Spleen (tissue), 11 donors: ENCODE data around the gene AKT1S1. TPM values are rescaled to one million over a fixed set of nuclear protein-coding genes. Genes with fewer than 3 reads are reported as not detected.

Source experiments
- DNase-seq: peaks from one replicate; pipeline ENCODE4 v3.0.0-alpha.2; 2020
- H3K27ac ChIP-seq, 8 donors: fragments of 200-600 bp; sonication (generic) in 7 of 8; 1 replicate in 4 of 8; 2 replicates in 4 of 8; pipeline versions ENCODE4 v1.5.0 to v1.8.0; 2016 to 2021; ENCODE audit warnings: inconsistent platforms in 4 of 8, mild to moderate bottlenecking in 4 of 8, moderate library complexity in 1 of 8
- H3K27me3 ChIP-seq, 7 donors: fragments of 200-600 bp; sonication (generic) in 6 of 7; replicated peaks in 1 of 7; 1 replicate in 4 of 7; 2 replicates in 3 of 7; pipeline versions ENCODE4 v1.5.0 to v1.8.0; 2016 to 2021; ENCODE audit warnings: inconsistent platforms in 3 of 7, mild to moderate bottlenecking in 1 of 7
- H3K36me3 ChIP-seq, 6 donors: fragments of 200-600 bp; sonication (generic) in 5 of 6; 1 replicate in 4 of 6; 2 replicates in 2 of 6; pipeline versions ENCODE4 v1.5.0 to v1.8.0; 2016 to 2021; ENCODE audit warnings: inconsistent platforms in 2 of 6
- H3K4me1 ChIP-seq, 6 donors: fragments of 200-600 bp; sonication (generic) in 5 of 6; 1 replicate in 3 of 6; 2 replicates in 3 of 6; pipeline versions ENCODE4 v1.5.0 to v1.8.0; 2016 to 2021; ENCODE audit warnings: inconsistent platforms in 3 of 6
- H3K4me3 ChIP-seq, 8 donors: fragments of 200-600 bp; sonication (generic) in 7 of 8; 1 replicate in 4 of 8; 2 replicates in 4 of 8; pipeline versions ENCODE4 v1.5.0 to v1.8.0; 2016 to 2021; ENCODE audit warnings: inconsistent platforms in 4 of 8, mild to moderate bottlenecking in 4 of 8, moderate library complexity in 2 of 8
- H3K9me3 ChIP-seq, 8 donors: fragments of 200-600 bp; sonication (generic) in 7 of 8; 1 replicate in 4 of 8; 2 replicates in 4 of 8; pipeline versions ENCODE4 v1.5.0 to v1.8.0; 2016 to 2021; ENCODE audit warnings: inconsistent platforms in 4 of 8
- POLR2A ChIP-seq, 3 donors: fragments of 450-650 bp; IDR thresholded peaks; one replicate each; pipeline ENCODE4 v1.5.1; 2017; ENCODE audit warnings: antibody characterized with exemption in 3 of 3, mild to moderate bottlenecking in 1 of 3
- POLR2AphosphoS5 ChIP-seq, 3 donors: sonication (generic); formaldehyde crosslinking; IDR thresholded peaks; one replicate each; pipeline ENCODE4 v1.5.1; 2017; ENCODE audit warnings: antibody characterized with exemption in 3 of 3
- WGBS, 5 donors: extraction: QIAGEN DNeasy Blood & Tissue Kit in 3 of 5; methylation state at CpG; one replicate each; pipeline versions ENCODE4 v1.1.5 to v1.1.7; 2013 to 2018; 5-methylcytosine and 5-hydroxymethylcytosine counted together
- intact Hi-C: fragments of 100-400 bp; cut with DNase I; formaldehyde crosslinking; loops from one replicate; pipeline ENCODE4 v1.15.0; 2023; ENCODE audit warnings: low total_unique reads
- polyA plus RNA-seq, 3 donors: library from polyadenylated mRNA; stranded (reverse); fragments of 200-250 nt; gene quantifications; one replicate each; pipeline ENCODE4 v1.2.1, GENCODE V29; 2013
- total RNA-seq, 7 donors: library from RNA; depleted of rRNA in 3 of 7; stranded (reverse); fragments of >200 nt in 3 of 7; fragmentation: NEBNext Ultra II Directional in 4 of 7; extraction: Animal tissue kit (Norgen Biotek cat#: 25700) in 4 of 7; gene quantifications; one replicate each; pipeline versions ENCODE4 v1.1.0 to v1.2.1, GENCODE V29; 2016 to 2021
- TF ChIP-seq, protein P1 (sequence below), 11 experiments: fragments of 200-600 bp in 7 of 11; fragments of 450-650 bp in 4 of 11; sonication (generic) in 4 of 11; IDR thresholded peaks in 8 of 11; conservative IDR thresholded peaks in 3 of 11; 1 replicate in 7 of 11; 2 replicates in 4 of 11; pipeline versions ENCODE4 v1.4.0 to v1.8.0; 2016 to 2021; ENCODE audit warnings: antibody characterized with exemption in 11 of 11, inconsistent platforms in 4 of 11, mild to moderate bottlenecking in 1 of 11
- donor health status: healthy with polysubstance abuse.
- donor health status: DM: no; HTN: no; CAD: no; lungs with moderate emphysema.
- donor health status: DM: no; HTN: no; CAD: no.
- donor health status: Bipolar disorder and iron deficiency.
- donor health status: healthy.
- donor health status: DM: no; HTN: no; CAD: no.
- donor health status: DM: yes; HTN: yes; CAD: no.

Gene AKT1S1
- total and polyA plus RNA-seq, 10 donors: 8.7 to 27.8 (median 17.0) TPM

DNA sequence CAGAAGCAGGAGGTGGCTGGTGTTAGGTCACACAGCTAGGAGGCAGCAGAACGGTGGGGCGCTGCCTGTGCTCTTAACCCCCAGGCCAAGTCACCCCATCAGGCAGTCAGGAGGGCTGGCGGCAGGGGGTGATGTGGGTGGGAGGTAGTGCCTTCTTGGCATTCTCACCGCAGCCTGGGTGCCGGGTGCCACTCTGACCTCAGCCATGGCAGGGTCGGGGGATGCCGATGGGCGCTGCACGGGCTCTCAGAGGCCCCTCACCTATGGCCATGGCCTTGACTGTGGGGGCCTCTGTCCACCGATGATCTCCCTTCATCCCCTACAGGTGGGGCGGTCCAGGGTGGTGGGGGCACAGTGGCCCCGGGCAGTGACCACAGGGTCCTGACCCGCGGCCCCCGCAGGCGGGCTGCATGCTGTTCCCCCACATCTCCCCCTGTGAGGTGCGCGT, 20.6 kb downstream of the AKT1S1 start:
- Histone ChIP-seq H3K9me3 (no peaks in the 10 kb centered on the region), H3K27me3 (peaks cover 0 to 5% (median 0%) of the 10 kb centered on the region in 7 donors), H3K27ac (peak overlapping the region in 2 of 8 donors; percentile 13 to 47), H3K4me3 (no peak overlapping the region), H3K4me1 (peaks cover 14 to 85% (median 42%) of the 10 kb centered on the region in 6 donors), H3K36me3 (peaks cover 0 to 75% (median 70%) of the 10 kb centered on the region in 6 donors)
- no peak for DNase-seq
- 90 to 96% (median 90%) methylated on average over 11 to 18 of the region's 18 CpGs for WGBS, 5 donors
- intact Hi-C loops: no loop called here
- peak in 1 of 3 donors; percentile 5 for TF ChIP-seq POLR2AphosphoS5 (IDR thresholded peaks at IDR 0.05)
- TF ChIP-seq, protein P1, sequence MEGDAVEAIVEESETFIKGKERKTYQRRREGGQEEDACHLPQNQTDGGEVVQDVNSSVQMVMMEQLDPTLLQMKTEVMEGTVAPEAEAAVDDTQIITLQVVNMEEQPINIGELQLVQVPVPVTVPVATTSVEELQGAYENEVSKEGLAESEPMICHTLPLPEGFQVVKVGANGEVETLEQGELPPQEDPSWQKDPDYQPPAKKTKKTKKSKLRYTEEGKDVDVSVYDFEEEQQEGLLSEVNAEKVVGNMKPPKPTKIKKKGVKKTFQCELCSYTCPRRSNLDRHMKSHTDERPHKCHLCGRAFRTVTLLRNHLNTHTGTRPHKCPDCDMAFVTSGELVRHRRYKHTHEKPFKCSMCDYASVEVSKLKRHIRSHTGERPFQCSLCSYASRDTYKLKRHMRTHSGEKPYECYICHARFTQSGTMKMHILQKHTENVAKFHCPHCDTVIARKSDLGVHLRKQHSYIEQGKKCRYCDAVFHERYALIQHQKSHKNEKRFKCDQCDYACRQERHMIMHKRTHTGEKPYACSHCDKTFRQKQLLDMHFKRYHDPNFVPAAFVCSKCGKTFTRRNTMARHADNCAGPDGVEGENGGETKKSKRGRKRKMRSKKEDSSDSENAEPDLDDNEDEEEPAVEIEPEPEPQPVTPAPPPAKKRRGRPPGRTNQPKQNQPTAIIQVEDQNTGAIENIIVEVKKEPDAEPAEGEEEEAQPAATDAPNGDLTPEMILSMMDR (IDR thresholded peaks at IDR 0.05 in 8 of 11, conservative IDR thresholded peaks at IDR 0.05 in 3 of 11): no peak
- TF ChIP-seq POLR2A (IDR thresholded peaks at IDR 0.05): no peak

DNA sequence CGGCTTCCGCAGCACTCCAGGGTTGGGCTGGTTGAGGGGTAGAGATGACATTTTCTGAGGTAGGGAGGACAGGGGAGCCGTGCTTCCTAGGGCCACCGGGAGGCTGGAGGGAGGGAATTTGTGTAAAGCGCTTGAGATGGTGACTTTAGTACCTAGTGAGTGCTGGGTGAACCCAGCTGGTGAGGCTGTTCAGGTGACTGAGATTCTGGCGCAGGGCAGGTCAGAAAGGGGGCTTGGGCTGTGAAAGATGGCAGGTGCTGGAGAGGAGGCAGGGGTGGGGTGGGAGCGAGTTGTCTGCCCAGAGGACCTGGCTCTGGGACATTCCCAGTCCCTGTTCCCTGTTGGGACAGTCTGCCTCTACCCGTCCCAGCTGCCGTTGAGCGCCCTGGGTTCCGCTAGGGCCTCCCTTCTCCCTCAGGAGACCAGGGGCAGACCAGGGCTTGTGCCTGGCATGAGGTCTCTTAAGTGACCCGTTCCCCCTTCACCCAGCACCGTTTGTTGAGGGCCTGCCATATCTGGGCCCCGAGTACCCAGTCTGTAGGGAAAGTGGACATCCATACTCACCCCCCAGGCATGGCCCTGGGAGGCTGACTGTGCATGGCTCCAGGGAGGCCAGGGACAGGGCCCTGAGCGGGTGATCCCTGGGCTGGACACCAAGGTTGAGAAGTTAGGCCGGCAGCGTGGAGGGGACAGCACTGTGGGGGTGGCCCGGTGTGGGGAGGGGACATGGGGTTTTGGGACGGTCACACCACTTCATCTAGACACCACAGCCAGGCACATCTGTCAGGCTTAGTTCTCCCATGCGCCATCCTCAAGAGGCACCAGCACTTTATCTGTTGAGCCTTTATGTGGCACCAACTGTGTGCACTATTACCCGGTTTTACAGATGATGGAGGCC, 21.2 kb downstream of the AKT1S1 start:
- Histone ChIP-seq H3K27me3 (peaks cover 0 to 5% (median 0%) of the 10 kb centered on the region in 7 donors), H3K36me3 (peaks cover 0 to 69% (median 63%) of the 10 kb centered on the region in 6 donors), H3K27ac (peak overlapping the region in 2 of 8 donors; percentile 21 to 47), H3K9me3 (no peaks in the 10 kb centered on the region), H3K4me1 (peaks cover 14 to 79% (median 36%) of the 10 kb centered on the region in 6 donors), H3K4me3 (no peak overlapping the region)
- TF ChIP-seq POLR2AphosphoS5 (IDR thresholded peaks at IDR 0.05): peak; percentile 7 to 72 (median 10)
- TF ChIP-seq, protein P1 (IDR thresholded peaks at IDR 0.05 in 8 of 11, conservative IDR thresholded peaks at IDR 0.05 in 3 of 11): no peak
- no peak for TF ChIP-seq POLR2A (IDR thresholded peaks at IDR 0.05)
- intact Hi-C loops: no loop called here
- no peak for DNase-seq
- WGBS, 5 donors: 82 to 93% (median 85%) methylated on average over 15 to 21 of the region's 21 CpGs

DNA sequence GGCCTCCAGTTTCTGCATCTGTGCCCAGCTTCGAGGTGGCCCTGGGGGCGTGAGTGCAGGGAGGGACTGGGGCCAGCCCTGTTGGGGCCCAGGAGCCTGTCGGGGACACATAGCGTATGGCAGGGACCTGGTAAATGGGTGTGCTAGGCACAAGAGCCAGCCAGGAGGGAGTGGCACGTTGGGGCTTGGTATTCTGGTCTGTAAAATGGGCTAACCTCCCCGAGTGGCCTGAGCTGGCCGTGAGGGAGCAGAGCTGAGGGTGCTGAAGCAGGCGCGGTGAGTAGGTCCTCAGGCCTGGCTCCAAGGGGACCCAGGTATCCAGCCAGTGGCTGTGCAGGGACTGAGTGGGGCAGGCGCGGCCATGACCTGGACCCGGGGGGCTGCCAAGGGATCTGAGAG, 21.9 kb downstream of the AKT1S1 start:
- no peak for DNase-seq
- Histone ChIP-seq H3K27ac (peak overlapping the region in 2 of 8 donors; percentile 13 to 47), H3K36me3 (peaks cover 0 to 62% (median 57%) of the 10 kb centered on the region in 6 donors), H3K27me3 (peaks cover 0 to 5% (median 0%) of the 10 kb centered on the region in 7 donors), H3K4me1 (peaks cover 14 to 75% (median 33%) of the 10 kb centered on the region in 6 donors), H3K4me3 (no peak overlapping the region), H3K9me3 (no peaks in the 10 kb centered on the region)
- TF ChIP-seq, protein P1 (IDR thresholded peaks at IDR 0.05 in 8 of 11, conservative IDR thresholded peaks at IDR 0.05 in 3 of 11): no peak
- TF ChIP-seq POLR2AphosphoS5 (IDR thresholded peaks at IDR 0.05) (peak in 2 of 3 donors; percentile 9 to 57), POLR2A (IDR thresholded peaks at IDR 0.05) (no peak)
- intact Hi-C loops: no loop called here
- WGBS, 5 donors: 83 to 96% (median 85%) methylated on average over 8 to 12 of the region's 12 CpGs
